Stimulated activated CD4-positive, alpha-beta T cell treated with anti-CD3 and anti-CD28 coated beads, Interleukin-1b, Interleukin-23, amount 100 ng/mL, for 4 hours (primary cell): ENCODE measurements around the gene UST.
"Not testable (repeated sequence)": the region's sequence is repeated elsewhere in the genome, so short reads cannot be mapped to it uniquely, and the experiment has no call there.

Experiments
- DNase-seq, 2 donors: peaks; one replicate each; pipeline ENCODE4 v3.0.0-alpha.2; 2020; ENCODE audit warnings: low read depth in 2 of 2

The UST gene

DNA sequence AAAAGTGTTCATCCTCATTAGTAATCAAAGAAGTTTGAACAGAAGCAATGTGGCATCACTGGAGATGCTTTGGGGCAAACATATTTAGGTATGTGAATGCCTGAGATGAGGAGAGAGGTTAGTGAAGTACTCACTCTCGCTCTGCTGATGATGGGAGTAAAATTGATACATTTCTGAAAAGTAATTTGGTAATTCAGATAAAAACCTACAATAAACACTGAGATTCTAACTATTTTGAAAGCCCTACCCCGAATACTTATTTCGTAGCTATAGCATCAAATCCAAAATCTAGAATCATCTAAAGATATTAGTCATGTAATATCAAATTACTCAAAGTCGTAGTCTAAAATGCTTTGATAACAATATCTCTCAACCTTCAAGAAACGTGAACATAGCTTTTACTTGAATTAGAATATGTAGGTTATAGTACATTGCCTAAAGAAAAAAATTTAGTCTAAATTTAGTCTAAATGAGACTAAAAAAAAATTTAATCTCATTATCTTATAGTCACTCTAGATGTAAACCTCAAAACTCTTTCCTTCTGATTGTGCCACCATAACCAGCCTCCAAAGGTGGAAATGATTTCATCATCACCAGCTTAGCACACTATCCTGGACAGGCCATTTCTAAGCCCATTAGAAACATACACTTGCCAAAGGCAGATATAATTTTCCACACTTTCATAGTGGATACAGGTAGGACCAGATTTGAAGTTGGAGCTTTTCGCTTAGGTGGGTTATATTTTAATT is 338.2 kb downstream of the UST start:
- no peak for DNase-seq

GRCh38 chr6:149085557-149085938 is 338.7 kb downstream of the UST start:
- no peak for DNase-seq

DNA sequence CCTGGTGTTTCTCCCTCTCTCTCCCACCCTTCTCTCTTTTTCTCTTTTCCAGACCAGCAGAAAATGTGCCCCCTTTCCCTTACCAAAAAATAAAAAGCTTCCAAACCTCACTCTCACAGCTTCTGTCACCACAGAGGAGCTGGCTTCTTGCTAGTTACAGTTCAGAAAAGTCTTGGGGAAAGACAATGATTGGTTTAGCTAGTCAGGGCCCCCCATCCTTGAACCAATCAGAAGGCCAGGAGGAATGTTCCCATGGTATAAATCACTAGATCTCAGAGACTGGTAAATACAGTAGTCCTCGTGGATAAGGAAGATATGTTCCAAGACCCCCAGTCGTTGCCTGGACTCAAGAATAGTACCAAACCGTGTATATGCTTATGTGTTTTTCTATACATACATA is 339.5 kb downstream of the UST start:
- no peak for DNase-seq

DNA sequence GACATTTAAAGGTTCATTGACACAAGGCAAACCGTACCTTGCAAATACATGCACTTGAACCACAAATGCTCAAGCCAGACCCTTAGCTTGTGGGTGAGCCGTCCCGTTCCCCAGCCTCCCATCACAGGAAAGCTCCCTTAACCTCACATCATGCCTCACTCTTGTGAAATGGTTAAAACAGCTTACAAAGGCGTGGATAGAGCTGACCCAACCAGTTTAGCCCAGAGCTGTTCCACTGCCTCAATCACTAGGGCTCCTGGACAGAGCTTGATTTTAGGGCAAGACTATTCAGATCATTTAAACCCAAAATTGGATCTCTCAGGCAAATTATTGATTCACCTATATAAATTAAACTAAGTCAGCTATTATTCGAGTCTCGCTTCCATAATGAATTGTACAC is 341.1 kb downstream of the UST start:
- no peak for DNase-seq

GRCh38 chr6:149088361-149088760 is 341.5 kb downstream of the UST start:
- no peak for DNase-seq

DNA sequence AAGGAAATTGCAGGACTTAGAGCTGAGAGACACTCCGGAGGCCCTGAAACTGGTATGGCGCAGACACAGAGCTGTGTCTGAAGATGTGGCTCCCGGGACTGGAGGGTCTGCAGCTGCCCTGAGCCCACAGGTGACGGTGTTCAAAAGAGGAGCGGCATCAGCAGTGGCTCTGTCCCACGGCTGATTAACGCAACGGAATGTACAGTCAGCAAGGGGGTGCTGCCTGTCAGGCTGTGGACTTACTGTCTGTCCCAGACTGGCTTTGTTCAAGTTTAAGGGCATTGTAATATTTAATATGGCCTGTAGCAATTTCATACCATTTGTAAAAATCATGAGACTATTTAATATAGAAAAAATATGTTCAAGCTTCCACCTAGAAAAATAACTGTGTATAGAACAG is 342.7 kb downstream of the UST start:
- DNase-seq, result no peak

- DNase-seq, result no peak
These were observed 344.1 kb downstream of the UST start for GRCh38 chr6:149090937-149091336.

- DNase-seq, result no peak
These were observed 346.8 kb downstream of the UST start for GRCh38 chr6:149093643-149094042.

- no peak for DNase-seq
These were observed 347.3 kb downstream of the UST start for GRCh38 chr6:149094156-149094555.

DNA sequence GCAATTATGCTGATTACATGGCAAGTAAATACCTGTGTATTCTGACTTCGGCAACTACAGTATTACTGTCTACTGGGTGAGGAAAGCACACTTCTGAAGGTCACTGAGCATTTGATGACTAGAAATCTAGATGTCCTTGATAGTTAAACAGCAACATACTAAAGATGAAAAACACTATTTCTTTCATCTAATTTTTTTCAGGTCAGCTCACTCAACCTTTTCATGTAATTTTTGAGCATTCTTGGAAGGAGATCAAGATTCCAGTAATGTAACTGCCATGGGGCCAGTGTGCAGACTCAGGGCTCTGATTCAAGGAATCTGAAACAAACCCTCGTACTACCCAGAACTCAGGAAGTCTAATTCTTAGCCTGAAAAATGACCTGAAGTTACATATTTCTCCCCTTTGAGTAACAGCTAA is 348.1 kb downstream of the UST start:
- DNase-seq, result no peak

- DNase-seq, result no peak
These were observed 349.0 kb downstream of the UST start for GRCh38 chr6:149095842-149096241.

- DNase-seq, result no peak
These were observed 351.0 kb downstream of the UST start for GRCh38 chr6:149097794-149098193.

GRCh38 chr6:149098700-149099276 is 352.0 kb downstream of the UST start:
- no peak for DNase-seq

- no peak for DNase-seq
These were observed 355.5 kb downstream of the UST start for GRCh38 chr6:149102324-149102723.

DNA sequence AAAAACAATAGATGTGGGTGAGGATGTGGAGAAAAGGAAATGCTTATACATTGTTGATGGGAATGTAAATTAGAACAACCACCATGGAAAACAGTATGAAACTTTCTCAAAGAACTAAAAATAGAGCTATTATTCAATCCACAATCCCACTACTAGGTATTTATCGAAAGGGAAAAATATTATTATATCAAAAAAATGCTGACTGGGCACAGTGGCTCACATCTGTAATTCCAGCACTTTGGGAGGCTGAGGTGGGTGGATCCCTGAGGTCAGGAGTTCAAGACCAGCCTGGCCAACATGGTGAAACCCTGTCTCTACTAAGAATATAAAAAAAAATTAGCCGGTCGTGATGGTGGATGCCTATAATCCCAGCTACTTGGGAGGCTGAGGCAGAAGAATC is 357.1 kb downstream of the UST start:
- not testable (repeated sequence) for DNase-seq

DNA sequence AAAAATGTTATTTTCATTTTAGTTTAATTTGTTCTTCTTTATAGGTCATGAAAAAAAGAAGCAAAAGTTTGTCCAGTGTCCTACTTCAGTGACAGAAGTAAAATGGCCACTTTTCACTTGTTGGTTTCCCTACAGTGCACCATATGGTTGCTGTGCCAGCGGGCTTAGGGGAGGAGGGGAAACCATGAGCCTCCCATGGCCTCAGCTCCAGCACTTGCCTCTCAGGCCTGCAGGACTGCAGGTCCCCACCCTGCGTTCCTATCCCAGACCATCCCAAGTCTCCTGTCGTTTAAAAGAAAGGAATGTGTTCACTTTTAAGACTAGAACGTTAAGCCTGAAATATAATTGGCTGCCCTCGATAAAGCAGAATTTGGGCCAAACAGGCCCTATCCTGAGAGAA is 360.7 kb downstream of the UST start:
- DNase-seq, result no peak

DNA sequence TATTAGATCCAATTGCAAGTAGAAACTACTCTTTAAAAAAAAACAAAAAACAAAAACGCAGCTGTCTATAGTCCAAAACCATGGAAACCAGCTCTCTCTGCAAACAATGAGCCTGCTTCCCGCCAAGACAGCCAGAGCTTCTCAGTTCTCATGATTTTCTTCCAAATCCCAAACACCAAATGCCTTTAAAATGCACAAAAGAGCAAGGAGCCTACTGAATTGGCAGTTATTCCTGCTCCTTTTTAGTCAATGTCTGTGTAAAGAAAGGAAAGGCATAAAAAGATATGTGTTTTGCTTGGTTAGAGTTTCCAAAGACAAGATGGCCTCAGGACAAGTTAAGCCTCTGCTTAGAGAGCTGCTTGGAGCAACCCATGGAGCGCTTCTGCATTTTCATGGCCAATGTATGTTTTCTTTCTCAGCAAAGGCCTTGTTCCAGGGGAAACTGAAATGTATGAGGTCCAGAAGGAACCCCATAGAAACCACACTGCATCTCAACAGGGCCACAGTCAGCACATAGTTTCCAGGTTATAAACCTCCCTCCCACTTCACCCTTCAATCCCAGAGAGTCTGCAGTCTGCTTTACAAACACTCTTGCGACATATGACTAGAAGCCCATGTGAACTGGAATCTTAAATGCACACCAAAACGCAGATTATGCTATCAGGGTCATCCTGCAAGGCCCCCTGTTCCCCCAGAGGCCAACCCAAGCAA is 361.4 kb downstream of the UST start:
- DNase-seq, result no peak

DNA sequence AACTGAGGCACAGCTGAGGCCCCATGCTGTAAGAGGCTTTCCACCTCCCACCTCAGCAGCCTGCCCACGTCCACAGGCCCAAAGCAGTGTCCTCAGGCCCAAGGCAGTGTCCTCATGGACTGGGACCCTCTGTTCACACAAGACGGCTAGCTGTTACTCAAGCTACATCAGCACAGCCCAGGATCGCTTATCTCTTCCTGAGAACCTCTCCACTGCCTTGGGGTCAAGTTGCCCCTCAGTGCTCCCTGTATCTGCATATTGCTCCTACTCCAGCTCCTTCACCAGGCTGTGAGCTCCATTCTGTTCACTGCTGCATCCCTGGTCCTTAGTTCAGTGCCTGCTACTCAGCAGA is 361.9 kb downstream of the UST start:
- DNase-seq, result no peak

DNA sequence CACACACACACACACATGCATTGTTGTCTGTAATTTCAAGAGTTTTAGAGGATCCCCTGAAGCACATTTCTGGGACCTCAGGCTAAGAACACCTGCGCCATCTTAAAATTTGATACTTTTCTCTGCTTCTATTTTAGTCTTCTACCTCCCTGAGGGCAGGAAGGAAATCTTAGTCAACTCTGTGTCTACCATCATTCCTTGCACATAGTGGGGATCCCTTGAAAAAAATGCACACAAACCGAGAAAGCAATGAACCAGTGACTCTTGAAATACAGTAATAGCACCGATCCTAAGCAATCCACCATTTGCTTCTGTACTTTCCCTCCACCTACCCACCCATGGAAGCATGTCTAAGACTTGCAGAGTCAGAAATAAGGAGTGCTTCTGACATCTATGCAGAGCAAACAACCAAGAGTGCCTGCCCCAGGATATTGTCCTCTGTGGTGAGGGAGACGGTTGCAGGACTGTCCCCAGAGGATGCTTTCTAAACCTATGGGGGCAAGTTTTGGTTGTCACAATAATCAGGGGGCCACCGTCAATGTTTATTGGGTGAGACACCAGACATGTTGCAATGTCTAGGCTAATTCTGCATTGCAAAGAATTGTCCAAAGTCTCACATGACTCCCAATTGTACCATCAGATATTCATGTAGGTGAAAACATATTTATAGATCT is 362.7 kb downstream of the UST start:
- no peak for DNase-seq

DNA sequence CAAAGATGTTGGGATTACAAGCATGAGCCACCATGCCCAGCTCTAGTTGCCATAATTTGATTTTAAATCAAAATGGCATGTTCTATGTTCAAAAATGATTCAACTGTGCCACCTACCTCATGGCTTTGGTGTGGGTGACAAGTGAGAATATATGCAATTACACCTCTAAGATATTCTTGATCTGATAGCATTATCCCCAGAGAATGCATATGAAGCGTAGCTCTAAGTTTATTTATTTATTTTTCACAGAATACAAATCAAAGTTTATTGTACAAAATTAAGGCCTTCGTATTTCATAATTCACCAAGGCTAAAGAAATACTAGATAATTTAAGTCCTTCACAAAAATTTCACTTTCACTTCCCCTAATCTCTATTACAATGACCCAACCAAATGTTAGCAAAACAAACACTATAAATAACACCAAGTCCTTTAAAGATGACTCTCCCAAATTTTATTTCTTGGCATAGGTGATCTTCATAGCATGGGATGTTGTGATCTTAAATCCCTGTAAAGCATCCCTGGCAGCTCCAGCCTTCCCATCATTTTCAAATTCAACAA is 364.8 kb downstream of the UST start:
- no peak for DNase-seq

- no peak for DNase-seq
These were observed 366.1 kb downstream of the UST start for GRCh38 chr6:149112976-149113375.

DNA sequence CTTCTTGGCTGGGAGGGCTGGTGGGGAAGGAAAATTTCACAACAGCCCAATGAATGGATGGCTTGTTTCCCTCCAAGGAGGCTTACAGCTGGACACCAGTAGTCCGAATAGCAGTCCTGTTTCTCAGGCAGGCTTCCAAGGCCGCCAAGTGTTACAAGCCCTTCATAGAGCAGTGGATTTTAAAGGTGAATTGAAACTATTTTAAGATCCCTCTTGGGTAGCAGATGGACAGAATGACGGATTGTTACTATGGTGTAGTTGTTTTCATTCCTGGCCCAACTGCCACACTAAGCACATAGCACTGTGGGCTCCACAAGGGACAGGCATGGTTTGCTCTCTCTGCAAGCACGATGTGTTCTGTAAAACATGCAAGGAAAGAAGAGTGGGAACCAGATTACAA is 367.3 kb downstream of the UST start:
- no peak for DNase-seq
